GM11168 (cell line): ENCODE measurements around the gene SCUBE1.

Experiments
- in situ Hi-C: fragments of 300-500 bp; cut with MboI; formaldehyde crosslinking; loops from one replicate; pipeline ENCODE4 v1.12.0; 2022; ENCODE audit warnings: low sequenced_read_pairs; ENCODE audit not compliant: unreplicated experiment

SCUBE1 gene

DNA sequence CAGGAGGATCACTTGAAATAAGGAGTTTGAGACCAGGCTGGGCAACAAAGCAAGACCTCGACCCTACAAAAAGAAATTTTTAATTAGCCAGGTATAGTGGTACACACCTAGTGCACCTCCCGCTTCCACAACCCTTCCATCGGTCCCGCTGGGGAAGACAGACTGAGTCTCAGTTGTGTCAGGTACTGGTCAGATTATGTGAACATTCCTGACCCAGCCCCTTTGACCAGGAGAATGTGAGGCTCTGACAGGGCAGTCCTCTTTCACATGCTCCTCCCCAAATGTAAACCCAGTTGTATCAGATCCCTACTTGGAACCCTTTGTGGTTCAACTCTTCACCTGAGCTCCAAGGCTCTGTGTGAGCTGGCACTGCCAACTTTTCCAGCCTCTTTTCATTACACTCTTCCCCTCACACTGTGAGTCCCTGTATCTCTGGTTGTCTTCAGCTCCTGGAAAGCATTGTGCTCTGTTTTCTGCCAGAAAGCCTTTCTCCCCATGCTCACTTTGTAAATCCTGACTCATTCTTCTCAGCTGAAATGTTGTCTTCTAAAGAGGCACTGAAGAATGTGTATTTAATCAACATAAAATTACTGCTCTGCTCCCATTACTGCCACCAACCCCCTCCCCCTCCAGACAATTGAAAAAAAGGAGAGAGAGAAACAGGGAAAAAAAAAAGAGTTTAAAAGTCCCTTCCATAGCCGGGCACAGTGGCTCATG is 154.2 kb downstream of the SCUBE1 start:
- in situ Hi-C loops, result no loop called here

DNA sequence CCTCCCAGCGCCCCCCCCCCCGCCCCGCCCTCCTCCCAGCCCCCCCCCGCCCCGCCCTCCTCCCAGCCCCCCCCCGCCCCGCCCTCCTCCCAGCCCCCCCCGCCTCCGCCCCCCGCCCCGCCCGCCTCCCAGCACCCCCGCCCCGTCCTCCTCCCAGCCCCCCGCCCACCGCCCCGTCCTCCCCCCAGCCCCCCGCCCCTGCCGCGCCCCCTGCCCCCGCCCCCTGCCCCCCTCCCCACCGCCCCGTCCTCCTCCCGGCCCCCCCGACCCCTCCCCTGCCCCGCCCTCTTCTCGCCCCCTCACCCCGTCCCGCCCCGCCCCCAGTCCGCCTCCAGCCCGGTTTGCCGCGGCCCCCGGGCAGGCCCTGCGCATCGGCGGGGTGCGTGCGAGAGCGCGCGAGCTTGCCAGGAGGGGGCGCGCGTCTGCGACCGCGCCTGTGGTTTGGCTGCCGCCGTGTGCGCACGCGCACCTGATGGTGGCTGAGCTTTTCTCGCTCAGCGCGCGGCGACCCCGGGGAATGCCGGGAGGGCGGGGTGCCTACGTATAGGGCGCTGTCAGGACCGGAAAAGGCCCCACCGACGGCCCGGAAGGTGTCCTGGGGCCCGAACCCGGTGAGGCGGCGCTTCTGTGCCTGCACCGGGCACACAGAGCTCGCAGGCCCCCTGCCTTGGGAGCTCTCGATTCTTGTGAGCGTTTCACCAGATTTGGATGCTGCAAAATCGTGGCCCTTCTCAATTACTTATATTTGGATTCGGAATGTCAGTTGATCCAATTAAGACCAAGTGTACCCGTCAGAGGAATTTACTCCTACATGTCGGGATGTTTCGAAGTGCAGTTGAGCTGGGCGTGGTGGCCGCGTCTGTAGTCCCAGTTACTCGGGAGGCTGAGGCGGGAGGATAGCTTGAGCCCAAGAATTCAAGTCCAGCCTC is 155.7 kb downstream of the SCUBE1 start:
- in situ Hi-C loops, result no loop called here

DNA sequence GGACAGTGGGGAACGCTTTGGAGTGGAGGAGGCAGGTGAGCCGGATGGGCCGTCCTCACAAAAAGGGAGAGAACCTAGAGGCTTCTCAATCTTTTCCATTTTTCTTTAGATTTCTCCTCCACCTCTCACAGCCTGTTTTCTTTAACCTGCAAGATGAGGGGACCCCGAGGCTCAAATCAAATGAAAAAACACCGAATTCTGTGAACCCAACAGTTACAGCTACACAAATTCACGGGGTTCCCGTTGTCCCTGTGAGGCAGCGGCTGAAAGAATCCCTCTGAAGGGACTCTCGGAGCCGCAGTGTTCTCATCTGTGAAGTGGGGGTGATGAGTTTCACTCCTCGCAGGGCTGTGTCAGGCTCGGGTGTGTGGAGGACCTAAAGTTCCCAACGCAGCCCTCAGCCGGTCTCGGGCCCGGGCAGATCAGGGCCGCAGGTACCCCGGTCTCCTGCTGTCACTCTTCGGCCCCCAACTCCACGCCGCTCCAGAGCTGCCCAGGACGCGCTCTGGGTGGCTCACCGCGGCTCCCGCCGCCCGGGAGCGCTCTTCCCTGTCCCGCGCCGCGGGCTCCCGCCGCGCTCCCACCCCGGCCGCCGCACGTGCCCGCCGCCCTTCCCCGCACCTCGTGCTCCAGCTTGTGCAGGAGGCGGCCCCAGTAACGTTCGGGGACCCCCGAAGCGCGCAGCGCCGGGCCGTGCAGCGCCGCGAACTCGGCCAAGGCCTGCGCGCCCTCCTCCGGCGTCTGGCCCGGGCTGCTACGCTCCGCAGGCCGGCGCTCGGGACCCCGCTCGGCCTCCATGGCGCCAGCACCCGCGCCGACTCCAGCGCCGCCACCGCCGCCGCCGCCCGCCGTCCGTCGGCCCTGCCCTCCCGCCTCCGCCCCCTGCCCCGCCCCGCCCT is 156.7 kb downstream of the SCUBE1 start, which contains the start of gene TTLL12:
TTLL12 (minus strand) TSS at position 863 of the 899 bp plus-strand sequence; CDS start at position 798, 65 bp downstream.
- in situ Hi-C loops, result no loop called here

- in situ Hi-C loops, result no loop called here
Measured at GRCh38 chr22:43185860-43186261, 157.3 kb downstream of the SCUBE1 start.

DNA sequence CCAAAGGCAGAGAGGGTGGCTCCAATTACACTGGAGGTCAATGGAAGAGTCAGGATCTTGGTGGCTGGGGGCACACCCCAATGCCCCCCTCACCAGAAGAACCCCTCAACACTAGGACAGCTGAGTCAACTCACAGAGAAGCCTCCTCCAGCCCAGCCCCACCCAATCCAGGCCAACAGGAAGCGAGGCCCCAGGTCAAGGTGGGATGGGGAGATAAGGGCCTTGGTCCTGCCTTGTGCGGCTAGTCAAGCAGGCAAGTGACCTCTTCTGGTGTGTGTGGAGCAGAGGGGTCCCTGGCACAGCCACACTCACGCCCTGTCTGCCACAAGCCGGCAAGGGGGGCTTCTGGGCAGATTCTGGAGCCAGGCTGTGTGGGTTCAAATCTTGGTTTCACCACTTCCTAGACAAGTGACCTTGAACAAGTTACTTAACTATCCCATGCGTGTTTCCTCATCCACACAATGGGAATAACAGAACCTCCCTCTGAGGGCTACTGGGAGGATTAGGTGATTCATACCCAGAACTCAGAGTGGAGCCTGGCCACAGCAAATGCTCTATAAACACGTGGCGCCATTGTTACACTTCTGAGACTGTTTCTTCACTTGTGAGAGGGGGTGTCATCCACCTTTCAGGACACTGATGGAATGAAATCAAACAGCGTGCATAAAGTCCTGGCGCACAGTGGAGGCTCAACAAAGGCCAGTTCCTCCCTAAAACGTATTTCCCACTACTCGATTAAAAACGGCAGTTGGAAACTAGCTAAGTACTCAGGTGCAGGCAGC is 159.5 kb downstream of the SCUBE1 start:
- in situ Hi-C loops, result no loop called here

GRCh38 chr22:43182726-43183125 is 160.4 kb downstream of the SCUBE1 start:
- in situ Hi-C loops, result no loop called here

GRCh38 chr22:43182118-43182517 is 161.1 kb downstream of the SCUBE1 start:
- in situ Hi-C loops, result no loop called here

GRCh38 chr22:43181321-43182076 is 161.7 kb downstream of the SCUBE1 start:
- in situ Hi-C loops, result no loop called here

- in situ Hi-C loops, result no loop called here
Measured at GRCh38 chr22:43180670-43181069, 162.5 kb downstream of the SCUBE1 start.

DNA sequence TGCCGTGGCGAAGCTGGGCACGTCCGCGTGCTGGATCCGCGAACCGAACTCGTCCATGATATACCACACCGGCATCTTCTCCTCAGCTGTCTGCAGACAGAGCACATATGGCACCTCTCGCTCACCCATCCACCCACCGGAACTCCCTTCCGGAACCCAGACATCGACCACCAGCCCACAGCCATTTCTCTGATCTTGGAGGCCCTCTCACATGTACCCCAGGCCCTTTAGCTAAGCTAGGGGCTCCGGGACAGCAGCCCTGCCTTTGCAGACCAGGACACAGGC is 163.3 kb downstream of the SCUBE1 start:
- in situ Hi-C loops, result no loop called here

DNA sequence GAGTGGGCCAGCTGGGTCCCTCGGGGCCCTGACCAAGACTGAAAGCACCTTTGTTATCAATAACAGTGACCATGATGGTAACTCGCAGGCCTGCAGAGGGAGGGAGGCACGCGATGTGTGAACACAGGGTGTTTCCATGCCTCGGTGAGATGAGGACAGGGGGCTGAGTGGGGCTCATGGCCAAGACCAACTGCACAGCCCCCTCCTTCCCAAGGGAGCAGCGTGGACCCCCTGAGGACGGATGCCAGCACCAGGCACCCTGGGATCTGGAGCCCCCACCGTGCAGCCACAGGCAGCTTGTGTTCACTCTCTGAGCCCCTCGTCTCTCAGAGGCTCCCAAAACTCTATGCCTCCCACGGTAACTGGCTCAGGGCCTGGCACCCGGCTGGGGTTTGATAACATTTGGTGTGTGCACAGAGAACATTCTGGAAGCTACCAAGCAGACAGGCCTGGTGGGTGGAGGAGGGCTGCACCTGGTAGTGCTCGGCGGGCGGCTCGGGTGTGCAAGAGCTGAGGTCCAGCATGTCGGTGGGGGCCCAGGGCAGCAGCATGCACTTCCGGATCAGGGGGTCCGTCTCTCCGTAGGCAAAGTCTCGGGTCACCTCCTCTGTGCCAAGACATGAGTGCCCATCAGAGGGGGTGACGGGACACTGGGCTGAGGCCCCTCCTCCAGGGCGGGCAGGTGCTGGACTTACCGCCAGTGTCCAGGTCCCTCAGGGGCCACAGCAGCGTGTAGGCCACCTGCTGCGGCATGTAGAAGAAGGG is 163.8 kb downstream of the SCUBE1 start:
- in situ Hi-C loops, result no loop called here

- in situ Hi-C loops, result no loop called here
Measured at GRCh38 chr22:43177479-43177878, 165.7 kb downstream of the SCUBE1 start.

- in situ Hi-C loops, result no loop called here
Measured at GRCh38 chr22:43176090-43176489, 167.1 kb downstream of the SCUBE1 start.

- in situ Hi-C loops, result no loop called here
Measured at GRCh38 chr22:43174941-43175531, 168.1 kb downstream of the SCUBE1 start.

DNA sequence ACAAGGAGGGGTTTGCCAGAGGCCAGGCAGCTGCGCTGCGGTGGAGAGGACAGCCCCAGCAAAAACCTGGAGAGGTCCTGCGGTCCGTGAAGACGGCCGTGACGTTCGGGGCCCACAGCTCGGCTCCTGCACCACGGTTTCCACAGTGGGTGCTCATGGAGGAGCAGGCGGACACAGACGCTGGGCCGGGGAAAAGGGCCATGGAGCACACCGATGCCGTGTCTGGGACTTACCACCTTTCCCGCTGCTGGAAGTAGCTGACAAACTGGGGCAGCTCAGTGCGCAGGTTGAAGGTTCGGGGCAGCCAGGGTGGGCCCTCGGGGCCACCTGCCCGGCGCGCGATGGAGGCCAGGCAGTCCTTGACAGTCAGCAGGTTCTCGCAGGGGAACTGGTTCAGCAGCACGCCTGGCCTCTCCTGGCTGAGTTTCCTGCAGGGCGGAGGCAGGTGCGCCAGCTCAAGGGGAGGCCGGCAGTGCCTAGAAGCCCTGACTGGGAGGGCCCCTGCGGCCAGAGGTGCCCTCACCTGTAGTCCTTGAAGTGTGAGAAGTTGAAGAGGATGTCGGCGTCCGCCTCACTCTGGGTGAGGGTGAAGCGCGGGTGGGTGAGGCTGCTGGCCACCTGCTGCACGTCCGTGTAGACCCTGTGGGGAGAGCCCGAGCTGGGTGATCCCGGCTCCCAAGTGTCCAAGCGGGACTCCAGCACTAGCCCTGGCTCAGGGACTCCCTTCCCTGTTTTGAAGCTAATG is 169.0 kb downstream of the SCUBE1 start:
- in situ Hi-C loops, result no loop called here

GRCh38 chr22:43173566-43173965 is 169.6 kb downstream of the SCUBE1 start:
- in situ Hi-C loops, result no loop called here

DNA sequence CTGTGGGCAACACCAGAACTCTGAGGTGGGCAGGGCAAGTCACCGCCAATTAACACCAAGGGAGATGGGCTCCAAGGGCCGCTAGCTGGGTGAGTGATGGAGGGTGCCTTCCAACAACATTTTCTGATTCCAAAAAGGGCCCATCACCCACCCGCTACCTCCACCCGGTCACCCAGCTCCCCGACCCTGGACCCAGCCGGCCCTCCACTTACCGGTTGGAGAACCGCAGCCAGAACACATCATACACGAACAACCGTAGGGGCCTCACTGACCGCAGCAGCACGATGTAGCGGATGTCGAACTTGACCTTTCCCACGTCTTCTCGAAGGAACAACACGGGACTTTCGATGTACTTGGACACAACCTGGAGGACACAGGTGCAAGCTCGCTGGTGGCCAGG is 171.0 kb downstream of the SCUBE1 start:
- in situ Hi-C loops, result no loop called here
